ENCODE measurements around the gene BBS5.
A peak's percentile ranks its signal among the peaks of the same experiment; 100 is the strongest.
"Not testable (repeated sequence)": the region's sequence is repeated elsewhere in the genome, so short reads cannot be mapped to it uniquely, and the experiment has no call there.

Gene BBS5

DNA sequence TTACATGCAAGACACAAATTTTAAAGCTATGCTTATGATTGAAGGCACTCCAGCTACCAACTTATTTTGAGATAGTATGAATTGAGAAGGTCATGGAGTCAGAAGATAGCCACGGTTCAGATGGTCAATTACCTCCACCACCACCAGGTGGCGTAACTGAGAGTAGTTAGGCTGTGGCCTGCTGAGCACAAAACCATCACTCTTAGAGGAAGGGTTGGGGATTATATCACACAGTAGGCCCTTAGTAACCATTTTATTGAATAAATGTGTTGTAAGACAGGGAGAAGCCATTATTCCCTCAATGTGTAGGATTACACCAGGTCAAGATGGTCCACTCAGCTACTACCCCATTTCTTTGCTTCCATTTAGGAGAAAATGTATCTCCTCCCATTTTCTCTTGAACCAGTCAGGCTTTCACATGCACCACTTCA, 49.0 kb downstream of the BBS5 start (continued):
- TF ChIP-seq ZNF660 (tag by site-specific recombination; IDR thresholded peaks at IDR 0.05) = 0 out of 2 replicates have a peak, but pooled peaks have one; percentile 34
- TF ChIP-seq, protein P1, sequence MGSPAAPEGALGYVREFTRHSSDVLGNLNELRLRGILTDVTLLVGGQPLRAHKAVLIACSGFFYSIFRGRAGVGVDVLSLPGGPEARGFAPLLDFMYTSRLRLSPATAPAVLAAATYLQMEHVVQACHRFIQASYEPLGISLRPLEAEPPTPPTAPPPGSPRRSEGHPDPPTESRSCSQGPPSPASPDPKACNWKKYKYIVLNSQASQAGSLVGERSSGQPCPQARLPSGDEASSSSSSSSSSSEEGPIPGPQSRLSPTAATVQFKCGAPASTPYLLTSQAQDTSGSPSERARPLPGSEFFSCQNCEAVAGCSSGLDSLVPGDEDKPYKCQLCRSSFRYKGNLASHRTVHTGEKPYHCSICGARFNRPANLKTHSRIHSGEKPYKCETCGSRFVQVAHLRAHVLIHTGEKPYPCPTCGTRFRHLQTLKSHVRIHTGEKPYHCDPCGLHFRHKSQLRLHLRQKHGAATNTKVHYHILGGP (tag by site-specific recombination; IDR thresholded peaks at IDR 0.05) = no peak
- TF ChIP-seq ZNF341 (tag by site-specific recombination; IDR thresholded peaks at IDR 0.05; ENCODE audit: low read depth) = no peak
- TF ChIP-seq ZNF391 (tag by site-specific recombination; IDR thresholded peaks at IDR 0.05; ENCODE audit: borderline replicate concordance, low read depth) = no peak
- TF ChIP-seq ZNF654 (tag by site-specific recombination; IDR thresholded peaks at IDR 0.05; ENCODE audit: low read depth) = peak; percentile 23; the same call in 1 of the 2 replicates
- TF ChIP-seq ZNF23 (tag by site-specific recombination; IDR thresholded peaks at IDR 0.05; ENCODE audit: borderline replicate concordance) = no peak
- TF ChIP-seq, protein P2, sequence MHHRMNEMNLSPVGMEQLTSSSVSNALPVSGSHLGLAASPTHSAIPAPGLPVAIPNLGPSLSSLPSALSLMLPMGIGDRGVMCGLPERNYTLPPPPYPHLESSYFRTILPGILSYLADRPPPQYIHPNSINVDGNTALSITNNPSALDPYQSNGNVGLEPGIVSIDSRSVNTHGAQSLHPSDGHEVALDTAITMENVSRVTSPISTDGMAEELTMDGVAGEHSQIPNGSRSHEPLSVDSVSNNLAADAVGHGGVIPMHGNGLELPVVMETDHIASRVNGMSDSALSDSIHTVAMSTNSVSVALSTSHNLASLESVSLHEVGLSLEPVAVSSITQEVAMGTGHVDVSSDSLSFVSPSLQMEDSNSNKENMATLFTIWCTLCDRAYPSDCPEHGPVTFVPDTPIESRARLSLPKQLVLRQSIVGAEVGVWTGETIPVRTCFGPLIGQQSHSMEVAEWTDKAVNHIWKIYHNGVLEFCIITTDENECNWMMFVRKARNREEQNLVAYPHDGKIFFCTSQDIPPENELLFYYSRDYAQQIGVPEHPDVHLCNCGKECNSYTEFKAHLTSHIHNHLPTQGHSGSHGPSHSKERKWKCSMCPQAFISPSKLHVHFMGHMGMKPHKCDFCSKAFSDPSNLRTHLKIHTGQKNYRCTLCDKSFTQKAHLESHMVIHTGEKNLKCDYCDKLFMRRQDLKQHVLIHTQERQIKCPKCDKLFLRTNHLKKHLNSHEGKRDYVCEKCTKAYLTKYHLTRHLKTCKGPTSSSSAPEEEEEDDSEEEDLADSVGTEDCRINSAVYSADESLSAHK (tag by site-specific recombination; IDR thresholded peaks at IDR 0.05) = no peak
- TF ChIP-seq, protein P3, sequence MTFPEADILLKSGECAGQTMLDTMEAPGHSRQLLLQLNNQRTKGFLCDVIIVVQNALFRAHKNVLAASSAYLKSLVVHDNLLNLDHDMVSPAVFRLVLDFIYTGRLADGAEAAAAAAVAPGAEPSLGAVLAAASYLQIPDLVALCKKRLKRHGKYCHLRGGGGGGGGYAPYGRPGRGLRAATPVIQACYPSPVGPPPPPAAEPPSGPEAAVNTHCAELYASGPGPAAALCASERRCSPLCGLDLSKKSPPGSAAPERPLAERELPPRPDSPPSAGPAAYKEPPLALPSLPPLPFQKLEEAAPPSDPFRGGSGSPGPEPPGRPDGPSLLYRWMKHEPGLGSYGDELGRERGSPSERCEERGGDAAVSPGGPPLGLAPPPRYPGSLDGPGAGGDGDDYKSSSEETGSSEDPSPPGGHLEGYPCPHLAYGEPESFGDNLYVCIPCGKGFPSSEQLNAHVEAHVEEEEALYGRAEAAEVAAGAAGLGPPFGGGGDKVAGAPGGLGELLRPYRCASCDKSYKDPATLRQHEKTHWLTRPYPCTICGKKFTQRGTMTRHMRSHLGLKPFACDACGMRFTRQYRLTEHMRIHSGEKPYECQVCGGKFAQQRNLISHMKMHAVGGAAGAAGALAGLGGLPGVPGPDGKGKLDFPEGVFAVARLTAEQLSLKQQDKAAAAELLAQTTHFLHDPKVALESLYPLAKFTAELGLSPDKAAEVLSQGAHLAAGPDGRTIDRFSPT (tag by site-specific recombination; IDR thresholded peaks at IDR 0.05) = no peak
- TF ChIP-seq, protein P4, sequence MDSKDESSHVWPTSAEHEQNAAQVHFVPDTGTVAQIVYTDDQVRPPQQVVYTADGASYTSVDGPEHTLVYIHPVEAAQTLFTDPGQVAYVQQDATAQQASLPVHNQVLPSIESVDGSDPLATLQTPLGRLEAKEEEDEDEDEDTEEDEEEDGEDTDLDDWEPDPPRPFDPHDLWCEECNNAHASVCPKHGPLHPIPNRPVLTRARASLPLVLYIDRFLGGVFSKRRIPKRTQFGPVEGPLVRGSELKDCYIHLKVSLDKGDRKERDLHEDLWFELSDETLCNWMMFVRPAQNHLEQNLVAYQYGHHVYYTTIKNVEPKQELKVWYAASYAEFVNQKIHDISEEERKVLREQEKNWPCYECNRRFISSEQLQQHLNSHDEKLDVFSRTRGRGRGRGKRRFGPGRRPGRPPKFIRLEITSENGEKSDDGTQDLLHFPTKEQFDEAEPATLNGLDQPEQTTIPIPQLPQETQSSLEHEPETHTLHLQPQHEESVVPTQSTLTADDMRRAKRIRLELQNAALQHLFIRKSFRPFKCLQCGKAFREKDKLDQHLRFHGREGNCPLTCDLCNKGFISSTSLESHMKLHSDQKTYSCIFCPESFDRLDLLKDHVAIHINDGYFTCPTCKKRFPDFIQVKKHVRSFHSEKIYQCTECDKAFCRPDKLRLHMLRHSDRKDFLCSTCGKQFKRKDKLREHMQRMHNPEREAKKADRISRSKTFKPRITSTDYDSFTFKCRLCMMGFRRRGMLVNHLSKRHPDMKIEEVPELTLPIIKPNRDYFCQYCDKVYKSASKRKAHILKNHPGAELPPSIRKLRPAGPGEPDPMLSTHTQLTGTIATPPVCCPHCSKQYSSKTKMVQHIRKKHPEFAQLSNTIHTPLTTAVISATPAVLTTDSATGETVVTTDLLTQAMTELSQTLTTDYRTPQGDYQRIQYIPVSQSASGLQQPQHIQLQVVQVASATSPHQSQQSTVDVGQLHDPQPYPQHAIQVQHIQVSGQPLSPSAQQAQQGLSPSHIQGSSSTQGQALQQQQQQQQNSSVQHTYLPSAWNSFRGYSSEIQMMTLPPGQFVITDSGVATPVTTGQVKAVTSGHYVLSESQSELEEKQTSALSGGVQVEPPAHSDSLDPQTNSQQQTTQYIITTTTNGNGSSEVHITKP (tag by site-specific recombination; IDR thresholded peaks at IDR 0.05) = no peak
- TF ChIP-seq, protein P5, sequence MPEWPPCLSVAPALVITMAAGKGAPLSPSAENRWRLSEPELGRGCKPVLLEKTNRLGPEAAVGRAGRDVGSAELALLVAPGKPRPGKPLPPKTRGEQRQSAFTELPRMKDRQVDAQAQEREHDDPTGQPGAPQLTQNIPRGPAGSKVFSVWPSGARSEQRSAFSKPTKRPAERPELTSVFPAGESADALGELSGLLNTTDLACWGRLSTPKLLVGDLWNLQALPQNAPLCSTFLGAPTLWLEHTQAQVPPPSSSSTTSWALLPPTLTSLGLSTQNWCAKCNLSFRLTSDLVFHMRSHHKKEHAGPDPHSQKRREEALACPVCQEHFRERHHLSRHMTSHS (tag by site-specific recombination; IDR thresholded peaks at IDR 0.05) = no peak
- TF ChIP-seq ZNF423 (tag by site-specific recombination; IDR thresholded peaks at IDR 0.05) = no peak
- TF ChIP-seq ZNF133 (tag by site-specific recombination; IDR thresholded peaks at IDR 0.05) = no peak
- TF ChIP-seq ZNF146 (tag by site-specific recombination; IDR thresholded peaks at IDR 0.05) = no peak

DNA sequence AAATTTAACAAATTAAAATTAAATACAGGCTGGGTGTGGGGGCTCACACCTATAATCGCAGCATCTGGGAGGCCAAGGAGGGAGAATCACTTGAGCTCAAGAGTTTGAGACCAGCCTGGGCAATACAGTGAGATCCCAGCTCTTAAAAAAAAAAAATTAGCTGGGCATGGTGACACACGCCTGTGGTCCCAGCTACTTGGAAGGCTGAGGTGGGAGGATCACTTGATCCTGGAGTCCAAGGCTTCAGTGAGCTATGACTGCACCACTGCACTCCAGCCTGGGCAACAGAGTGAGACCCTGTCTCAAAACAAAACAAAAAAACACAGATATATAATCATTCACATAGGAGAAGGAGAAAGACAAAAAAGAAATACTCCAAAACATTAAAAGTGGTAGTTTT, 60.2 kb downstream of the BBS5 start:
- H3K27ac ChIP-seq (ENCODE audit: extremely low read depth, low read depth, low read length); POLR2A ChIA-PET; H3K4me1 ChIP-seq (ENCODE audit: control insufficient read depth, insufficient read depth, low read length); H3K4me3 ChIP-seq (ENCODE audit: low read depth, low read length); H3K9me3 ChIP-seq (ENCODE audit: control insufficient read depth, insufficient read depth, low read depth, low read length): not testable (repeated sequence)
- H3K36me3 ChIP-seq (ENCODE audit: control insufficient read depth in 2 of 2, insufficient read depth in 1 of 2, low read length in 2 of 2) = peaks cover 23 to 47% of the 10 kb centered on the region in 2 experiments
- TF ChIP-seq ZNF121 (tag by site-specific recombination; IDR thresholded peaks at IDR 0.05) = peak; percentile 70
- CTCF ChIA-PET = interaction anchor here (0.6 to 0.7 kb wide), 2 partner anchors 387 to 1231 kb away, joined by 3 read pairs; no protein-coding TSS in a partner anchor
